IPS-18c (cell line): Measurements from ENCODE around the gene METTL16.
A peak's percentile ranks its signal among the peaks of the same experiment; 100 is the strongest.
"Not testable (repeated sequence)": the region's sequence is repeated elsewhere in the genome, so short reads cannot be mapped to it uniquely, and the experiment has no call there.

Experiments used
- H3K4me3 ChIP-seq: 2 replicates; pipeline ENCODE4 v1.7.0; 2013; ENCODE audit warnings: low read depth, mild to moderate bottlenecking, low read length, moderate library complexity; ENCODE audit not compliant: insufficient read depth
- H3K9me3 ChIP-seq: one replicate; pipeline ENCODE4 v1.6.1; 2013; ENCODE audit warnings: mild to moderate bottlenecking, low read length, moderate library complexity; ENCODE audit not compliant: control insufficient read depth, insufficient read depth

Gene METTL16

GRCh38 chr17:2511138-2511461 is 588 bp downstream of the METTL16 start:
- peak overlapping the region; percentile 96 for H3K4me3 ChIP-seq
- no peaks in the 10 kb centered on the region for H3K9me3 ChIP-seq

GRCh38 chr17:2510559-2510958 is 1.1 kb downstream of the METTL16 start:
- peak overlapping the region; percentile 96 for H3K4me3 ChIP-seq
- H3K9me3 ChIP-seq = no peaks in the 10 kb centered on the region

DNA sequence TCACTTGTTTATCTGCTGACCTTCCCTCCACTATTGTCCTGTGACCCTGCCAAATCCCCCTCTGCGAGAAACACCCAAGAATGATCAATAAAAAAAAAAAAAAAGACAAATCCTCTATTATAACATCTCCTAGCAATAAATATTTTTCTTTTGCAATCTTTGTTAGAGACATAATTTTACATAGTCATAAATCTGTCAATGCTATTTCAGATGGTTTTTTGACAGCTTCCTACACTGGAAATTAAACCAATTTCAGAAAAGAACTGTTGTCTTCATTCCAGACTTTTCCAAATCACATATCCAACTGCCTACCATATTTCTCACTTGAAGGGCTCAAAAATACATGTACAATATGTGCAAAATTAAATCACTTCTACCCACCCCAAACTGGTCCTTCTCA is 3.7 kb downstream of the METTL16 start:
- no peaks in the 10 kb centered on the region for H3K9me3 ChIP-seq
- no peak overlapping the region for H3K4me3 ChIP-seq

DNA sequence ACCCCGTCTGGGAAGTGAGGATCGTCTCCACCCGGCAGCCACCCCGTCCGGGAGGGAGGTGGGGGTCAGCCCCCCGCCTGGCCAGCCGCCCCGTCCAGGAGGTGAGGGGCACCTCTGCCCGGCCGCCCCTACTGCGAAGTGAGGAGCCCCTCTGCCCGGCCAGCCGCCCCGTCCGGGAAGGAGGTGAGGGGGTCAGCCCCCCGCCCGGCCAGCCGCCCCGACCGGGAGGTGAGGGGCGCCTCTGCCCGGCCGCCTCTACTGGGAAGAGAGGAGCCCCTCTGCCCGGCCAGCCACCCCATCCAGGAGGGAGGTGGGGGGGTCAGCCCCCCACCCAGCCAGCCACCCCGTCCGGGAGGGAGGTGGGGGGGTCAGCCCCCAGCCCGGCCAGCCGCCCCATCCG is 4.7 kb downstream of the METTL16 start:
- not testable (repeated sequence) for H3K9me3 ChIP-seq, H3K4me3 ChIP-seq

DNA sequence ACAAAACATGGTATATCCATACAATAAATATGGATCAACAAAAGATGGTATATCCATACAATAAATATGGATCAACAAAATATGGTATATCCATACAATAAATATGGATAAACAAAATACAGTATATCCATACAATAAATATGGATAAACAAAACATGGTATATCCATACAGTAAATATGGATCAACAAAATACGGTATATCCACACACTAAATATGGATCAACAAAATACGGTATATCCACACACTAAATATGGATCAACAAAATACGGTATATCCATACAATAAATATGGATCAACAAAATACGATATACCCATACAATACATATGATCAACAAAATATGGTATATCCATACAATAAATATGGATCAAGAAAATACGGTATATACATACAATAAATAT is 8.1 kb downstream of the METTL16 start:
- Histone ChIP-seq H3K4me3 (no peak overlapping the region), H3K9me3 (no peaks in the 10 kb centered on the region)

GRCh38 chr17:2502871-2503580 is 8.7 kb downstream of the METTL16 start:
- Histone ChIP-seq H3K4me3 (no peak overlapping the region), H3K9me3 (no peaks in the 10 kb centered on the region)

DNA sequence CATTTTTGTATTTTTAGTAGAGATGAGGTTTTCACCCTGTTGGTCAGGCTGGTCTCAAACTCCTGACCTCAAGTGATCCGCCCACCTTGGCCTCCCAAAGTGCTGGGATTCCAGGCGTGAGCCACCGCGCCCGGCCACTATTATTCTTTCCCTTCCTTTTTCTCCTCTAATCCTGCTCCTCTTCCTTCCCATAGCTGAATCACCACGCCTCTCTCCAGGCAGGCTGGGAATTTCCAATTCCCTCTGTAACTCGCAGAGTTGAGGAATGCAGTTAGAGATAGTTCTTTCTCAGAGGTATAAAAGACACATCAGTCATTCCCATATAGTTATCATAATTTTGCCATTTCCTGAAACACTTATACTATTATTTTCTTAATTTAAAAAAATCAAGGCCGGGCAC is 11.2 kb downstream of the METTL16 start:
- no peak overlapping the region for H3K4me3 ChIP-seq
- H3K9me3 ChIP-seq = no peaks in the 10 kb centered on the region

- H3K4me3 ChIP-seq, H3K9me3 ChIP-seq: not testable (repeated sequence)
These were observed 22.4 kb downstream of the METTL16 start for GRCh38 chr17:2489286-2489685.

- no peaks in the 10 kb centered on the region for H3K9me3 ChIP-seq
- no peak overlapping the region for H3K4me3 ChIP-seq
These were observed 24.4 kb downstream of the METTL16 start for GRCh38 chr17:2487306-2487705.

- H3K9me3 ChIP-seq, H3K4me3 ChIP-seq: not testable (repeated sequence)
These were observed 25.0 kb downstream of the METTL16 start for GRCh38 chr17:2486709-2487108.

GRCh38 chr17:2485970-2486369 is 25.7 kb downstream of the METTL16 start:
- H3K9me3 ChIP-seq = no peaks in the 10 kb centered on the region

GRCh38 chr17:2485543-2485942 is 26.1 kb downstream of the METTL16 start:
- Histone ChIP-seq H3K9me3 (no peaks in the 10 kb centered on the region), H3K4me3 (no peak overlapping the region)

More at GRCh38 chr17:2485970-2486369, 25.7 kb downstream of the METTL16 start:
- H3K4me3 ChIP-seq = no peak overlapping the region

DNA sequence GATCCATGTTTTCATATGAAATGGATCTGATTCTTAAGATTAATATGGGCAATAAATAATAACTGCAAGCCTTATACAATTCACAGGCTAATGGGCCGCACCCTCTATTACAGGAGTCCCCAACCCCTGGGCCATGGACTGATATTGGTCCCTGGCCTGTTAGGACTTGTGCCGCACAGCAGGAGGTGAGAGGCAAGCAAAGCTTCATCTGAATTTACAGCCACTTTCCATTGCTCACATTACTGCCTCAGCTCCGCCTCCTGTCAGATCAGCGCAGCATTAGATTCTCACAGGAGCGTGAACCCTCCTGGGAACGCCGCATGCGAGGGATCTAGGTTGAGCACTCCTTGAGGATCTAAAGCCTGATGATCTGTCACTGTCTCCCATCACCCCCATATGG is 26.8 kb downstream of the METTL16 start:
- Histone ChIP-seq H3K9me3 (no peaks in the 10 kb centered on the region), H3K4me3 (no peak overlapping the region)

- Histone ChIP-seq H3K9me3 (no peaks in the 10 kb centered on the region), H3K4me3 (no peak overlapping the region)
These were observed 28.6 kb downstream of the METTL16 start for GRCh38 chr17:2483084-2483483.

DNA sequence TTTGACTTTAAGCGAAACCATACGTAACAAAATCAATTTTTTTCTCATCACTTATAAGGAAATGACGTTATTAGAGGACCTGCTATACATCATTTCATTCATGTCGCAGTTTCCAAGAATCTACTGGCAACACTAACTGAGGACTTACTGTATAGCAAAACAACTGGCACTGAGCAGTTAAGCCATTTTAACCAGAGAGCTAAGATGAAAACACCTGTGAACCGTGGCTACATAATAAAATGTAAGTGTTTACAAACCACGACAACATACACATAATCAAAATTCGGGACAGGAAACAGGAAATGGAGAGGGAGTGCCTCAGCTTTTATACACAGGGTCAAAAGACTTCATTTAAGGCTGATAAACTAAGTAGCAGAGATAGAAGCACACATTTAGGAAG is 29.5 kb downstream of the METTL16 start:
- H3K9me3 ChIP-seq = no peaks in the 10 kb centered on the region
- H3K4me3 ChIP-seq = no peak overlapping the region

- Histone ChIP-seq H3K4me3 (no peak overlapping the region), H3K9me3 (no peaks in the 10 kb centered on the region)
These were observed 29.9 kb downstream of the METTL16 start for GRCh38 chr17:2481760-2482159.

DNA sequence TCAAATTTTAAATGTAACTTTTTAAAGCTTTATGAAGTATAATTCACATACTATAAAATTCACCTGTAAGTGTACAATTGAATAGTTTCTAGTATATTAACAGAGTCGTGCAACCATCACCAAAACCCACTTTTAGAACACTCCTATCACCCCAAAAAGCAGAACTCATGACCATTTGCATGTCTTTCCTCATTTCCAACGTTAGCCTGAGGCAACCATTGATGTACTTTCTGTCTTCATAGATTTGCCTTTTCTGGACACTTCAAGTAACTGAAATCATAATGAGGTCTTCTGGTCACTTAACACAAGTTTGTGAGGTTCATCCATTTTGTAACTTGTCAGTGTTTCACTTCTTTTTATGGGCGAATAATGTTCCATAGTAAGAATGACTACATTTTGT is 33.2 kb downstream of the METTL16 start:
- no peak overlapping the region for H3K4me3 ChIP-seq
- no peaks in the 10 kb centered on the region for H3K9me3 ChIP-seq

DNA sequence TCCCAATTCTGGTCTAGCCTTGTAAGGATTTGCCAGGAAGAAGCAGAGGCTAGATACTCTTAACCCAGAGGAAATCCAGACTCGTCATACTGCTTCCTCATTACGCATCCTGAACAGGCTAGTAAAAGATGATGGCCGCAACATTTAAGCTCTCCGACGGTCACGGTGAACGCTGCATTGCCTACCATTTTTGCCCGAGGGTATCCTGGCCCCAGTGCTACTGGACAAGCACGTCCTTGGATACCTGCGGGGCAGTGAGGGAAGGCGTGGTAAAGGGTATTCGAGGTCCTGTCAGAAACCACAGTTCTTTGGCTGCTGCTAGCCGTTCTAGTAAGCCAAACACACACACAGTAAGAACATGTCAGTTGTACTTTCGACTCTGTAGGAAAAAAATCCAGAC is 36.6 kb downstream of the METTL16 start:
- no peak overlapping the region for H3K4me3 ChIP-seq
- H3K9me3 ChIP-seq = no peaks in the 10 kb centered on the region

GRCh38 chr17:2474371-2474770 is 37.3 kb downstream of the METTL16 start:
- Histone ChIP-seq H3K4me3 (no peak overlapping the region), H3K9me3 (no peaks in the 10 kb centered on the region)
